HS-27A (cell line): ENCODE data around the gene GATA5.

Experiments
- DNase-seq: peaks from one replicate; pipeline ENCODE4 v3.0.0-alpha.2; 2012; ENCODE audit warnings: low read depth, missing footprints

The GATA5 gene

GRCh38 chr20:62416651-62417637, 58.9 kb downstream of the GATA5 start:
- DNase-seq, result no peak

- no peak for DNase-seq
Observed at GRCh38 chr20:62415354-62416111, 60.3 kb downstream of the GATA5 start.

DNA sequence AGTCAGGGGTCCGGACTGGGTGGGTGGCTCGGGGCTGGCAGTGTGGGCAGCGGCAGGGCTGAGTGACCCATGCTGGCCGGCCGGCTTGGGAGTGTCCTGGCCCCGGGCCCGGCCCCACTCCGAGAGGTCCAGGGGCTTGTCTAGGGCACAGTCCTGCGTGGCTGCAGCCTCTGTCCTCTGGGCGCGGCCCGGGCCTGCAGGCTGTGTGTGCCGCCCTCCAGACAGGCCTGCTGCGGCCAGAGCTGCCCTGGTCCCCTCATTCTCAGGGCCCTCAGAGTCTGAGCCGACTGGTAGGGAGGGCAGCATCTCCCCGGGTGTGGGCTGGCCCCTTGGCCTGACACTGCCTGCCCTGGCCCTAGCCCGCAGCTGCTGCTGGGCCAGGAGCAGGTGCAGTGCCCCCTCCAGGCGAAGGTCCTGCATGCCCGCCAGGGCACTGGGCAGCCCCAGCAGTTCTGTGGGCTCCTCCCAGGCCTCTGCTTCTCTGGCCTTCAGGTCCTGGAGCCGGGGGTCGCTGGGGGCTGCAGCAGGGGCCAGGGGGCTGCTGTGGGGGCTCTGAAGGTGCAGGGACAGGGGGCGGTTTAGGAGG, 61.8 kb downstream of the GATA5 start:
- DNase-seq, result no peak
